GM23248 (cell line): Measurements from ENCODE around the gene FCGR3B. TPM values are rescaled to one million over a fixed set of nuclear protein-coding genes. Genes with fewer than 3 reads are reported as not detected.
"Not testable (repeated sequence)": the region's sequence is repeated elsewhere in the genome, so short reads cannot be mapped to it uniquely, and the experiment has no call there.

Source experiments
- DNase-seq: peaks from one replicate; pipeline ENCODE4 v3.0.0-alpha.2; 2015
- H2AFZ ChIP-seq: fragments of 200-600 bp; sonication (generic); 2 replicates; pipeline ENCODE4 v1.6.1; 2016; ENCODE audit warnings: antibody characterized with exemption
- H3F3A ChIP-seq: fragments of 200-600 bp; sonication (generic); 2 replicates; pipeline ENCODE4 v1.6.1; 2016; ENCODE audit warnings: mild to moderate bottlenecking, antibody characterized with exemption, mixed run types; ENCODE audit not compliant: insufficient read depth
- H3K27ac ChIP-seq: fragments of 200-600 bp; sonication (generic); 2 replicates; pipeline ENCODE4 v1.5.1; 2016; ENCODE audit warnings: mild to moderate bottlenecking
- H3K27me3 ChIP-seq: fragments of 200-600 bp; sonication (generic); replicated peaks from 2 replicates; pipeline ENCODE4 v1.6.1; 2016; ENCODE audit warnings: mild to moderate bottlenecking; ENCODE audit not compliant: insufficient read depth
- H3K36me3 ChIP-seq: fragments of 200-600 bp; sonication (generic); 2 replicates; pipeline ENCODE4 v1.6.1; 2016; ENCODE audit warnings: low read depth, mild to moderate bottlenecking
- H3K4me1 ChIP-seq: fragments of 200-600 bp; sonication (generic); 2 replicates; pipeline ENCODE4 v1.6.1; 2016; ENCODE audit warnings: mild to moderate bottlenecking; ENCODE audit not compliant: insufficient read depth
- H3K4me2 ChIP-seq: fragments of 200-600 bp; sonication (generic); one replicate; pipeline ENCODE4 v1.6.1; 2016; ENCODE audit warnings: mild to moderate bottlenecking; ENCODE audit not compliant: unreplicated experiment
- H3K4me3 ChIP-seq: fragments of 200-600 bp; sonication (generic); 2 replicates; pipeline ENCODE4 v1.5.1; 2016; ENCODE audit warnings: mild to moderate bottlenecking
- H3K79me2 ChIP-seq: fragments of 200-600 bp; sonication (generic); 2 replicates; pipeline ENCODE4 v1.6.1; 2016; ENCODE audit warnings: mild to moderate bottlenecking; ENCODE audit not compliant: insufficient read depth
- H3K9ac ChIP-seq: fragments of 200-600 bp; sonication (generic); 2 replicates; pipeline ENCODE4 v1.6.1; 2016; ENCODE audit warnings: mild to moderate bottlenecking
- H3K9me2 ChIP-seq: fragments of 200-600 bp; sonication (generic); 2 replicates; pipeline ENCODE4 v1.6.1; 2016; ENCODE audit warnings: mixed run types, mild to moderate bottlenecking, moderate library complexity; ENCODE audit not compliant: insufficient read depth
- H3K9me3 ChIP-seq: fragments of 200-600 bp; sonication (generic); one replicate; pipeline ENCODE4 v1.6.1; 2017; ENCODE audit warnings: low read depth
- H4K20me1 ChIP-seq: fragments of 200-600 bp; sonication (generic); 2 replicates; pipeline ENCODE4 v1.6.0; 2016; ENCODE audit not compliant: insufficient read depth
- WGBS, 2 experiments: methylation state at CpG; one replicate each; pipeline ENCODE4 v1.1.6; 2015 to 2017; ENCODE audit warnings: low lambda C conversion rate in 2 of 2, low coverage in 1 of 2; ENCODE audit errors: missing lambda C conversion rate in 2 of 2; 5-methylcytosine and 5-hydroxymethylcytosine counted together
- in situ Hi-C: fragments of 300-500 bp; cut with MboI; formaldehyde crosslinking; loops from 2 replicates; pipeline ENCODE4 v1.15.0; 2020
- polyA plus RNA-seq: library from polyadenylated mRNA; unstranded; fragments of >200 nt; fragmentation: Nextera tagmentation; extraction: Ambion mirVana; gene quantifications from 2 replicates; pipeline ENCODE4 v1.2.1, GENCODE V29; 2016
- total RNA-seq: library from RNA; depleted of rRNA; stranded (reverse); fragments of >200 nt; shearing (Covaris generic); gene quantifications from 2 replicates; pipeline ENCODE4 v1.2.3, GENCODE V29; 2014

Gene FCGR3B
- total and polyA plus RNA-seq, 2 experiments from 2014 or later: not detected

GRCh38 chr1:161622054-161622453 is 8.9 kb downstream of the FCGR3B start:
- H3F3A ChIP-seq, H3K9me3 ChIP-seq, DNase-seq, H4K20me1 ChIP-seq, H3K9me2 ChIP-seq, H3K9ac ChIP-seq, H3K27ac ChIP-seq, H3K79me2 ChIP-seq, H2AFZ ChIP-seq, H3K4me1 ChIP-seq, H3K27me3 ChIP-seq, in situ Hi-C loops, H3K36me3 ChIP-seq: not testable (repeated sequence)
- WGBS, 2 experiments: 72 to 74% methylated on average over 8 of the region's 8 CpGs
- Histone ChIP-seq H3K4me3 (peak overlapping the region; percentile 88), H3K4me2 (peak overlapping the region; percentile 73)

- Histone ChIP-seq H3K27ac (peak overlapping the region; percentile 53), H2AFZ (peak overlapping the region; percentile 84), H3K9ac (peak overlapping the region; percentile 78), H3K4me3 (peak overlapping the region; percentile 88), H3K4me2 (peak overlapping the region; percentile 73)
- H3K4me1 ChIP-seq, in situ Hi-C loops, H3F3A ChIP-seq, H3K27me3 ChIP-seq, H4K20me1 ChIP-seq, H3K79me2 ChIP-seq, H3K36me3 ChIP-seq, H3K9me3 ChIP-seq, H3K9me2 ChIP-seq: not testable (repeated sequence)
- 1 to 3% methylated on average over 41 of the region's 41 CpGs for WGBS, 2 experiments
- peak; percentile 83 for DNase-seq
Observed at GRCh38 chr1:161621181-161622000, 9.6 kb downstream of the FCGR3B start.

- H3K9me2 ChIP-seq, H3K36me3 ChIP-seq, H3K9ac ChIP-seq, H3K4me3 ChIP-seq, H3K9me3 ChIP-seq, H3K27me3 ChIP-seq, H3K79me2 ChIP-seq, H3K4me2 ChIP-seq, H2AFZ ChIP-seq, in situ Hi-C loops, H4K20me1 ChIP-seq, H3F3A ChIP-seq, H3K4me1 ChIP-seq, H3K27ac ChIP-seq, DNase-seq: not testable (repeated sequence)
- 87 to 92% methylated on average over 7 of the region's 7 CpGs for WGBS, 2 experiments
Observed at GRCh38 chr1:161620399-161620798, 10.6 kb downstream of the FCGR3B start.

GRCh38 chr1:161618517-161618916 is 12.5 kb downstream of the FCGR3B start:
- DNase-seq, H3K27ac ChIP-seq, H3K4me3 ChIP-seq, H2AFZ ChIP-seq, H3K4me1 ChIP-seq, H3K36me3 ChIP-seq, H3K9me3 ChIP-seq, H3K79me2 ChIP-seq, H3K9me2 ChIP-seq, H4K20me1 ChIP-seq, H3K4me2 ChIP-seq, H3F3A ChIP-seq, H3K27me3 ChIP-seq, in situ Hi-C loops, H3K9ac ChIP-seq: not testable (repeated sequence)
- 84 to 90% methylated on average over 4 of the region's 4 CpGs for WGBS, 2 experiments

- in situ Hi-C loops, H3K27ac ChIP-seq: not testable (repeated sequence)
Observed at GRCh38 chr1:161616417-161616816, 14.6 kb downstream of the FCGR3B start.

GRCh38 chr1:161613142-161613514 is 17.8 kb downstream of the FCGR3B start:
- H3K4me1 ChIP-seq, H3K9me2 ChIP-seq, H3K79me2 ChIP-seq, H4K20me1 ChIP-seq, H3K36me3 ChIP-seq, H3F3A ChIP-seq, H3K27me3 ChIP-seq, in situ Hi-C loops, H3K9me3 ChIP-seq, H3K4me2 ChIP-seq: not testable (repeated sequence)
- peak overlapping the region; percentile 71 for H3K27ac ChIP-seq
- H2AFZ ChIP-seq: peak overlapping the region; percentile 77
- H3K9ac ChIP-seq: peak overlapping the region; percentile 70
- H3K4me3 ChIP-seq: peak overlapping the region; percentile 68
- 3 to 8% methylated on average over 5 to 6 of the region's 6 CpGs for WGBS, 2 experiments
- DNase-seq: peak; percentile 46

More at GRCh38 chr1:161616417-161616816, 14.6 kb downstream of the FCGR3B start:
- not testable (repeated sequence) for H3K9me3 ChIP-seq, H3K79me2 ChIP-seq, H3K9ac ChIP-seq, H2AFZ ChIP-seq, H3K36me3 ChIP-seq, H4K20me1 ChIP-seq, H3K4me1 ChIP-seq, H3K9me2 ChIP-seq, H3K4me2 ChIP-seq, H3F3A ChIP-seq, H3K27me3 ChIP-seq, H3K4me3 ChIP-seq, DNase-seq
- 73 to 84% methylated on average over 12 to 30 of the region's 30 CpGs for WGBS, 2 experiments

GRCh38 chr1:161612322-161613141 is 18.4 kb downstream of the FCGR3B start:
- H3K36me3 ChIP-seq, H3K9me3 ChIP-seq, H3K4me1 ChIP-seq, H3K9me2 ChIP-seq, in situ Hi-C loops, H4K20me1 ChIP-seq, H3F3A ChIP-seq, H3K79me2 ChIP-seq, H3K27me3 ChIP-seq: not testable (repeated sequence)
- H3K4me2 ChIP-seq: peak overlapping the region; percentile 59
- whole genome bisulfite sequencing, 2 experiments: 1 to 2% methylated on average over 41 to 42 of the region's 51 CpGs
- H3K4me3 ChIP-seq: peak overlapping the region; percentile 76
- H3K27ac ChIP-seq: peak overlapping the region; percentile 71
- peak overlapping the region; percentile 79 for H2AFZ ChIP-seq
- DNase-seq: peak; percentile 99
- peak overlapping the region; percentile 72 for H3K9ac ChIP-seq
